ENCODE data around the gene SLC2A6.

Gene SLC2A6

DNA sequence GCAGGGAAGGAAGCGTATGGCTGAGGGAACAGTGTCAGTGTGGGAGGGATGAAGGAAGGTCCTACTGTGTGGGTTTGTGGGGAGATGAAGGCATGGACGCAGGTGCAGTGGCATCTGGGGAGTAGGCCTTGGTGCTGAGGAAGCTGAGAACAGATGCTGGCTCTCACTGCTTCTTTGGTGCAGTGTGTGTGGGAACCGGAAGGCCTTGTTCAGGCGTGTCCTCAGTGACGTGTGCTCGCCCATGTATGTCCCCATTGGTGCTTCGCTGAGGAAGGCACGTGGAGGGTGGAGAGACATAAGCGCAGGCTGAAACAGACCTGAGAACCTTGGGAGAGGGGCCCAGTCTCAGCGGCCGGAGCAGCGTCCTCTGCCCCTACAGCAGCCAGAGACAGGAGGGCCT, 38.0 kb downstream of the SLC2A6 start:
- no peak for DNase-seq (ENCODE audit: low read depth, low spot score)

- DNase-seq (ENCODE audit: low read depth, low spot score) = no peak
Measured at GRCh38 chr9:133439337-133439736, 39.6 kb downstream of the SLC2A6 start.

- peak; percentile 57 for DNase-seq (ENCODE audit: low read depth, low spot score)
Measured at GRCh38 chr9:133437753-133438531, 41.0 kb downstream of the SLC2A6 start.

GRCh38 chr9:133436681-133437080, 42.2 kb downstream of the SLC2A6 start:
- DNase-seq (ENCODE audit: low read depth, low spot score) = no peak

DNA sequence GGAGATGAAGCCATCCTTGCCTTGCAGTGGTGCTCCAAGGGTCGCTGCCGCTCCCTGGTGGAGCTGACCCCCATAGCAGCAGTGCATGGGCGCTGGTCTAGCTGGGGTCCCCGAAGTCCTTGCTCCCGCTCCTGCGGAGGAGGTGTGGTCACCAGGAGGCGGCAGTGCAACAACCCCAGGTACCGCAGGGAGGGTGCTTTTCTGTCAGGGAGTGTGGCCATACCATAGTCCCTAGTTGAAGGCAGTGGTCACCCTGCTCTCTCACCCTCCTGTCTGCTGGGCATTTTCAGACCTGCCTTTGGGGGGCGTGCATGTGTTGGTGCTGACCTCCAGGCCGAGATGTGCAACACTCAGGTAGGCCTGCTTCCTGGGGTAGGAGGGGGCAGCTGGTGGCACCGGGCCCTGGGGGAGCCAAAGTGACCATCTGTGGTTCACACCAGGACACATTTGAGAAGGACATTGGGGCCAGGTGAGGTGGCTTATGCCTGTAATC, 45.5 kb downstream of the SLC2A6 start:
- DNase-seq (ENCODE audit: low read depth, low spot score) = no peak

GRCh38 chr9:133430244-133430643, 48.7 kb downstream of the SLC2A6 start:
- no peak for DNase-seq (ENCODE audit: low read depth, low spot score)

DNA sequence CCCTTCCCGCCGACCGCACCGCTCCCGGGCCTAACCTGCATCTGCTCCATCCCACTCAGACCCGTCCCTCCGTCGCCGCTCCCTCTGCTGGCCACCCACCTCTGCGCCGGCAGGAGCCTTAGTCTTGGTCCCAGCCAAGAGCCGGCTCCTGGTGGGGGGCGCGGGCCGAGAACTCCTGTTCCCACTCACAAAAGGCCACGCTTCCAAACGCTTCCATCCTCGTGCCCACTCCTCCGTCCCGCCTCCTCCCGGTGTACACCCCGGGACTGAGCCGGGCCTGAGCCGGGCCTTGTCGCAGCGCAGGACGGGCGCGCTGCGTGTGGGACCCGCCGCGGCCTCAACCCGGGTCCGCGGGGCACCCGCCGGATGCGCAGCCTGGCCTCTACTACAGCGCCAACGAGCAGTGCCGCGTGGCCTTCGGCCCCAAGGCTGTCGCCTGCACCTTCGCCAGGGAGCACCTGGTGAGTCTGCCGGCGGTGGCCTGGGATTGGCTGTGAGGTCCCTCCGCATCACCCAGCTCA, 49.2 kb downstream of the SLC2A6 start:
- DNase-seq (ENCODE audit: low read depth, low spot score) = peak; percentile 80

DNA sequence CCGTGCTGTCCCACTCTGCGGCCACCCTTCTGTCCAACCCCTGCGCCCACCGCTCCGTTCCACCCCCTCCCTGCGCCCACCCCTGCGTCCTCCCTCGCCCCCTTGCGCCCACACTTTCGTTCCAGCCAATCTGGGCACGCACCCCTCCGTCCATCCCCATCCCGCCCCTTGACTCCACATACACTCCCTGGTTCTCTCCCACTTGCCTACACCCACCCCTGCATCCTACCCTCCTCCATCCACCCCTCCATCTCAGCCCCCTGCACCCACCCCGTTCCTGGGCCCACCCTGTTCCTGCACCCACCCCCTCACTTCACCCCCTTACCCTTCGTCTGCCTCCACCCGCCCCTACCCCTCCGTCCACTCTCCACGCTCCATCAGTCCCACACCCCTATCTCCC, 49.7 kb downstream of the SLC2A6 start:
- no peak for DNase-seq (ENCODE audit: low read depth, low spot score)

DNA sequence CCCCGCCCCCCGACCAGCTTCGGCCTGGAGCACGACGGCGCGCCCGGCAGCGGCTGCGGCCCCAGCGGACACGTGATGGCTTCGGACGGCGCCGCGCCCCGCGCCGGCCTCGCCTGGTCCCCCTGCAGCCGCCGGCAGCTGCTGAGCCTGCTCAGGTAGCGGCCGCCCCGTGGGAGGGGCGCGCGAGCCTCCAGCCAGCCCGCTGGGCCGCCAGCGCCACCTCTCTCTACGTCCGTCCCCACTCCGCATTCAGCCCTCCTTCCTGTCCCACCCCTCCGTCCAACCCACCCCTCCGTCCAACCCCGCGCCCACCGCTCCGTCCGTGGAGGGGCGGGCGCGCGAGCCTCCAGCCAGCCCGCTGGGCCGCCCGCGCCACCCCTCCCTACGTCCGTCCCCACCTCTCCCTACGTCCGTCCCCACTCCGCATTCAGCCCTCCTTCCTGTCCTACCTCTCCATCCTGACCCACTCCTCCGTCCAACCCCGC, 50.2 kb downstream of the SLC2A6 start:
- DNase-seq (ENCODE audit: low read depth, low spot score) = peak; percentile 64

- peak; percentile 26 for DNase-seq (ENCODE audit: low read depth, low spot score)
Measured at GRCh38 chr9:133427658-133428348, 51.1 kb downstream of the SLC2A6 start.

- no peak for DNase-seq (ENCODE audit: low read depth, low spot score)
Measured at GRCh38 chr9:133426011-133426410, 52.9 kb downstream of the SLC2A6 start.

- no peak for DNase-seq (ENCODE audit: low read depth, low spot score)
Measured at GRCh38 chr9:133425049-133425632, 53.8 kb downstream of the SLC2A6 start.

GRCh38 chr9:133424187-133424586, 54.7 kb downstream of the SLC2A6 start:
- no peak for DNase-seq (ENCODE audit: low read depth, low spot score)

GRCh38 chr9:133423216-133423615, 55.7 kb downstream of the SLC2A6 start:
- DNase-seq (ENCODE audit: low read depth, low spot score) = no peak

- peak; percentile 78 for DNase-seq (ENCODE audit: low read depth, low spot score)
Measured at GRCh38 chr9:133421615-133422542, 57.0 kb downstream of the SLC2A6 start, which contains the start of gene ADAMTS13. ADAMTS13 (plus strand) TSS chr9:133422367; CDS start chr9:133422444, 77 bp downstream.

All from ELF-1 (cell line).